ENCODE results near the gene ZKSCAN5. TPM values are rescaled to one million over a fixed set of nuclear protein-coding genes. Genes with fewer than 3 reads are reported as not detected.

Gene ZKSCAN5
- total and polyA plus RNA-seq, 8 donors = 0.58 to 11.4 (median 3.5) TPM

GRCh38 chr7:99476107-99476506 lies 28.4 kb upstream of the ZKSCAN5 start:
- Histone ChIP-seq H3K27ac (no peak overlapping the region), H3K4me1 (peaks cover 11 to 52% (median 29%) of the 10 kb centered on the region in 4 donors), H3K36me3 (peaks cover 0 to 29% (median 20%) of the 10 kb centered on the region in 4 donors), H3K27me3 (no peaks in the 10 kb centered on the region), H3K9me3 (no peaks in the 10 kb centered on the region), H3K4me3 (no peak overlapping the region)
- WGBS, 5 donors = 77 to 89% (median 81%) methylated on average over 5 of the region's 5 CpGs
- no peak for TF ChIP-seq EP300 (IDR thresholded peaks at IDR 0.05)
- TF ChIP-seq POLR2A (IDR thresholded peaks at IDR 0.05) = no peak
- no peak for TF ChIP-seq POLR2AphosphoS5 (IDR thresholded peaks at IDR 0.05)
- TF ChIP-seq CTCF (IDR thresholded peaks at IDR 0.05) = no peak
- no peak for DNase-seq
- intact Hi-C loops (cut with DNase I; ENCODE audit: low total_unique reads) = no loop called here

GRCh38 chr7:99478464-99479440 lies 25.7 kb upstream of the ZKSCAN5 start:
- Histone ChIP-seq H3K27me3 (no peaks in the 10 kb centered on the region), H3K4me3 (no peak overlapping the region), H3K27ac (peak overlapping the region in 2 of 5 donors; percentile 8 to 27), H3K9me3 (no peaks in the 10 kb centered on the region), H3K36me3 (peaks cover 0 to 44% (median 39%) of the 10 kb centered on the region in 4 donors), H3K4me1 (peaks cover 2 to 33% (median 16%) of the 10 kb centered on the region in 4 donors)
- intact Hi-C loops (cut with DNase I; ENCODE audit: low total_unique reads) = no loop called here
- DNase-seq = no peak
- TF ChIP-seq POLR2A (IDR thresholded peaks at IDR 0.05) (no peak), POLR2AphosphoS5 (IDR thresholded peaks at IDR 0.05) (no peak), CTCF (IDR thresholded peaks at IDR 0.05) (no peak), EP300 (IDR thresholded peaks at IDR 0.05) (no peak)
- WGBS, 5 donors = 67 to 72% (median 70%) methylated on average over 15 of the region's 15 CpGs

- intact Hi-C loops (cut with DNase I; ENCODE audit: low total_unique reads) = no loop called here
- Histone ChIP-seq H3K4me1 (no peaks in the 10 kb centered on the region), H3K36me3 (peaks cover 0 to 71% (median 45%) of the 10 kb centered on the region in 4 donors), H3K27me3 (no peaks in the 10 kb centered on the region), H3K9me3 (no peaks in the 10 kb centered on the region), H3K27ac (no peak overlapping the region), H3K4me3 (no peak overlapping the region)
- no peak for DNase-seq
- 87 to 90% (median 88%) methylated on average over 5 of the region's 5 CpGs for WGBS, 5 donors
- TF ChIP-seq POLR2AphosphoS5 (IDR thresholded peaks at IDR 0.05) (no peak), CTCF (IDR thresholded peaks at IDR 0.05) (no peak), EP300 (IDR thresholded peaks at IDR 0.05) (no peak), POLR2A (IDR thresholded peaks at IDR 0.05) (no peak)
These were observed 19.4 kb upstream of the ZKSCAN5 start for GRCh38 chr7:99485094-99485493.

- Histone ChIP-seq H3K27ac (no peak overlapping the region), H3K4me3 (no peak overlapping the region), H3K4me1 (no peaks in the 10 kb centered on the region), H3K9me3 (peaks cover 9 to 17% (median 14%) of the 10 kb centered on the region in 4 donors), H3K27me3 (no peaks in the 10 kb centered on the region), H3K36me3 (peaks cover 21 to 67% (median 53%) of the 10 kb centered on the region in 4 donors)
- DNase-seq = no peak
- no peak for TF ChIP-seq CTCF (IDR thresholded peaks at IDR 0.05)
- no peak for TF ChIP-seq EP300 (IDR thresholded peaks at IDR 0.05)
- intact Hi-C loops (cut with DNase I; ENCODE audit: low total_unique reads) = no loop called here
- WGBS, 5 donors = 45 to 75% (median 56%) methylated on average over 4 of the region's 4 CpGs
These were observed 15.2 kb upstream of the ZKSCAN5 start for GRCh38 chr7:99489235-99489634.
